ENCODE data around the gene SLC44A4. TPM values are rescaled to one million over a fixed set of nuclear protein-coding genes. Genes with fewer than 3 reads are reported as not detected.

SLC44A4 gene
- total and polyA plus RNA-seq, 9 of the 15 experiments (the other 6 are each of a cell fraction or from before 2014, with no cell fraction given): 7.9 to 18.6 (median 11.2) TPM

DNA sequence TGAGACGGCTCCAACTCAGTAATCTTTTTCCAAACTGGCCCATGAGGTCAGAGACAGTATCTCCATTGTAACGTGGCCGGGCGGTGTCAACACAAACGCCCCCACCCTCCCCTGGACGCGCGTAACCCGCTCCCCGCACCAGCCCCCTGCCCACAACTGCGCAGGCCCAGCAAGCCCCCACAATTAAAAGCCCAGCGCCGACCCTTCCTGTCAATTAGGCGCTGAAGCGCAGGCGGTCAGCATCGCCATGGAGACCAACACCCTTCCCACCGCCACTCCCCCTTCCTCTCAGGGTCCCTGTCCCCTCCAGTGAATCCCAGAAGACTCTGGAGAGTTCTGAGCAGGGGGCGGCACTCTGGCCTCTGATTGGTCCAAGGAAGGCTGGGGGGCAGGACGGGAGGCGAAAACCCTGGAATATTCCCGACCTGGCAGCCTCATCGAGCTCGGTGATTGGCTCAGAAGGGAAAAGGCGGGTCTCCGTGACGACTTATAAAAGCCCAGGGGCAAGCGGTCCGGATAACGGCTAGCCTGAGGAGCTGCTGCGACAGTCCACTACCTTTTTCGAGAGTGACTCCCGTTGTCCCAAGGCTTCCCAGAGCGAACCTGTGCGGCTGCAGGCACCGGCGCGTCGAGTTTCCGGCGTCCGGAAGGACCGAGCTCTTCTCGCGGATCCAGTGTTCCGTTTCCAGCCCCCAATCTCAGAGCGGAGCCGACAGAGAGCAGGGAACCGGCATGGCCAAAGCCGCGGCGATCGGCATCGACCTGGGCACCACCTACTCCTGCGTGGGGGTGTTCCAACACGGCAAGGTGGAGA lies 63.6 kb downstream of the SLC44A4 start, which contains the start of the genes HSPA1A and HSPA1L (continued):
- TF ChIP-seq, protein P1, sequence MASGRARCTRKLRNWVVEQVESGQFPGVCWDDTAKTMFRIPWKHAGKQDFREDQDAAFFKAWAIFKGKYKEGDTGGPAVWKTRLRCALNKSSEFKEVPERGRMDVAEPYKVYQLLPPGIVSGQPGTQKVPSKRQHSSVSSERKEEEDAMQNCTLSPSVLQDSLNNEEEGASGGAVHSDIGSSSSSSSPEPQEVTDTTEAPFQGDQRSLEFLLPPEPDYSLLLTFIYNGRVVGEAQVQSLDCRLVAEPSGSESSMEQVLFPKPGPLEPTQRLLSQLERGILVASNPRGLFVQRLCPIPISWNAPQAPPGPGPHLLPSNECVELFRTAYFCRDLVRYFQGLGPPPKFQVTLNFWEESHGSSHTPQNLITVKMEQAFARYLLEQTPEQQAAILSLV (tag; IDR thresholded peaks at IDR 0.05): no peak
- TF ChIP-seq ZNF41 (CRISPR knock-in tag; conservative IDR thresholded peaks at IDR 0.05) (0 out of 2 replicates have a peak, but pooled peaks have one; percentile 46), FOXK1 (CRISPR knock-in tag; IDR thresholded peaks at IDR 0.05; ENCODE audit: borderline replicate concordance) (peak; percentile 83; the same call in 1 of the 2 replicates), RHOXF2B (CRISPR knock-in tag; conservative IDR thresholded peaks at IDR 0.05) (no peak), DMBX1 (CRISPR knock-in tag; IDR thresholded peaks at IDR 0.05; ENCODE audit: borderline replicate concordance) (0 out of 2 replicates have a peak, but pooled peaks have one; percentile 27), TAF1 (IDR thresholded peaks at IDR 0.05; ENCODE audit: control insufficient read depth, extremely low read depth, insufficient read depth, low read length, severe bottlenecking) (peak; percentile 98), ZFP30 (CRISPR knock-in tag; IDR thresholded peaks at IDR 0.05; ENCODE audit: borderline replicate concordance) (no peak; the same call in 1 of the 2 replicates), POLR2G (IDR thresholded peaks at IDR 0.05; ENCODE audit: low read depth, low read length) (peak; percentile 99), BRD4 (IDR thresholded peaks at IDR 0.05) (no peak; the same call in 1 of the 2 replicates), MEF2D (tag; conservative IDR thresholded peaks at IDR 0.05; ENCODE audit: low read depth) (0 out of 2 replicates have a peak, but pooled peaks have one; percentile 28), SMARCA5 (IDR thresholded peaks at IDR 0.05) (0 out of 2 replicates have a peak, but pooled peaks have one; percentile 16), HDGF (IDR thresholded peaks at IDR 0.05) (no peak), FOXA3 (CRISPR knock-in tag; conservative IDR thresholded peaks at IDR 0.05 in 1 of 2, IDR thresholded peaks at IDR 0.05 in 1 of 2) (peak in 1 of 2 experiments; percentile 79; a peak in 1 of 4 replicates), CREM (IDR thresholded peaks at IDR 0.05; ENCODE audit: low read depth) (peak; percentile 27)
- TF ChIP-seq, protein P2, sequence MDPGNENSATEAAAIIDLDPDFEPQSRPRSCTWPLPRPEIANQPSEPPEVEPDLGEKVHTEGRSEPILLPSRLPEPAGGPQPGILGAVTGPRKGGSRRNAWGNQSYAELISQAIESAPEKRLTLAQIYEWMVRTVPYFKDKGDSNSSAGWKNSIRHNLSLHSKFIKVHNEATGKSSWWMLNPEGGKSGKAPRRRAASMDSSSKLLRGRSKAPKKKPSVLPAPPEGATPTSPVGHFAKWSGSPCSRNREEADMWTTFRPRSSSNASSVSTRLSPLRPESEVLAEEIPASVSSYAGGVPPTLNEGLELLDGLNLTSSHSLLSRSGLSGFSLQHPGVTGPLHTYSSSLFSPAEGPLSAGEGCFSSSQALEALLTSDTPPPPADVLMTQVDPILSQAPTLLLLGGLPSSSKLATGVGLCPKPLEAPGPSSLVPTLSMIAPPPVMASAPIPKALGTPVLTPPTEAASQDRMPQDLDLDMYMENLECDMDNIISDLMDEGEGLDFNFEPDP (CRISPR knock-in tag; IDR thresholded peaks at IDR 0.05): peak; percentile 58; the same call in 1 of the 2 replicates
- TF ChIP-seq, protein P3, sequence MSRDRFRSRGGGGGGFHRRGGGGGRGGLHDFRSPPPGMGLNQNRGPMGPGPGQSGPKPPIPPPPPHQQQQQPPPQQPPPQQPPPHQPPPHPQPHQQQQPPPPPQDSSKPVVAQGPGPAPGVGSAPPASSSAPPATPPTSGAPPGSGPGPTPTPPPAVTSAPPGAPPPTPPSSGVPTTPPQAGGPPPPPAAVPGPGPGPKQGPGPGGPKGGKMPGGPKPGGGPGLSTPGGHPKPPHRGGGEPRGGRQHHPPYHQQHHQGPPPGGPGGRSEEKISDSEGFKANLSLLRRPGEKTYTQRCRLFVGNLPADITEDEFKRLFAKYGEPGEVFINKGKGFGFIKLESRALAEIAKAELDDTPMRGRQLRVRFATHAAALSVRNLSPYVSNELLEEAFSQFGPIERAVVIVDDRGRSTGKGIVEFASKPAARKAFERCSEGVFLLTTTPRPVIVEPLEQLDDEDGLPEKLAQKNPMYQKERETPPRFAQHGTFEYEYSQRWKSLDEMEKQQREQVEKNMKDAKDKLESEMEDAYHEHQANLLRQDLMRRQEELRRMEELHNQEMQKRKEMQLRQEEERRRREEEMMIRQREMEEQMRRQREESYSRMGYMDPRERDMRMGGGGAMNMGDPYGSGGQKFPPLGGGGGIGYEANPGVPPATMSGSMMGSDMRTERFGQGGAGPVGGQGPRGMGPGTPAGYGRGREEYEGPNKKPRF (IDR thresholded peaks at IDR 0.05; ENCODE audit: low read depth, low read length): no peak
- TF ChIP-seq, protein P4, sequence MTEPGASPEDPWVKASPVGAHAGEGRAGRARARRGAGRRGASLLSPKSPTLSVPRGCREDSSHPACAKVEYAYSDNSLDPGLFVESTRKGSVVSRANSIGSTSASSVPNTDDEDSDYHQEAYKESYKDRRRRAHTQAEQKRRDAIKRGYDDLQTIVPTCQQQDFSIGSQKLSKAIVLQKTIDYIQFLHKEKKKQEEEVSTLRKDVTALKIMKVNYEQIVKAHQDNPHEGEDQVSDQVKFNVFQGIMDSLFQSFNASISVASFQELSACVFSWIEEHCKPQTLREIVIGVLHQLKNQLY (CRISPR knock-in tag; conservative IDR thresholded peaks at IDR 0.05): peak in 1 of 2 experiments; percentile 97; a peak in 2 of 4 replicates
- TF ChIP-seq, protein P5, sequence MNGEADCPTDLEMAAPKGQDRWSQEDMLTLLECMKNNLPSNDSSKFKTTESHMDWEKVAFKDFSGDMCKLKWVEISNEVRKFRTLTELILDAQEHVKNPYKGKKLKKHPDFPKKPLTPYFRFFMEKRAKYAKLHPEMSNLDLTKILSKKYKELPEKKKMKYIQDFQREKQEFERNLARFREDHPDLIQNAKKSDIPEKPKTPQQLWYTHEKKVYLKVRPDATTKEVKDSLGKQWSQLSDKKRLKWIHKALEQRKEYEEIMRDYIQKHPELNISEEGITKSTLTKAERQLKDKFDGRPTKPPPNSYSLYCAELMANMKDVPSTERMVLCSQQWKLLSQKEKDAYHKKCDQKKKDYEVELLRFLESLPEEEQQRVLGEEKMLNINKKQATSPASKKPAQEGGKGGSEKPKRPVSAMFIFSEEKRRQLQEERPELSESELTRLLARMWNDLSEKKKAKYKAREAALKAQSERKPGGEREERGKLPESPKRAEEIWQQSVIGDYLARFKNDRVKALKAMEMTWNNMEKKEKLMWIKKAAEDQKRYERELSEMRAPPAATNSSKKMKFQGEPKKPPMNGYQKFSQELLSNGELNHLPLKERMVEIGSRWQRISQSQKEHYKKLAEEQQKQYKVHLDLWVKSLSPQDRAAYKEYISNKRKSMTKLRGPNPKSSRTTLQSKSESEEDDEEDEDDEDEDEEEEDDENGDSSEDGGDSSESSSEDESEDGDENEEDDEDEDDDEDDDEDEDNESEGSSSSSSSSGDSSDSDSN (IDR thresholded peaks at IDR 0.05; ENCODE audit: borderline replicate concordance in 1 of 2, low read depth in 2 of 2, low read length in 2 of 2): peak; percentile 77 to 92; a peak in 3 of 4 replicates
